ENCODE measurements around the gene PLEKHG5.
"Not testable (repeated sequence)": the region's sequence is repeated elsewhere in the genome, so short reads cannot be mapped to it uniquely, and the experiment has no call there.

The PLEKHG5 gene

GRCh38 chr1:6493834-6494223 lies 2.4 kb upstream of the PLEKHG5 start:
- not testable (repeated sequence) for H3K4me3 ChIP-seq (ENCODE audit: low read length); H3K27ac ChIP-seq (ENCODE audit: low read length); H3K9me3 ChIP-seq (ENCODE audit: insufficient read depth, low read depth, low read length); H3K9ac ChIP-seq (ENCODE audit: low read depth, low read length); H3K36me3 ChIP-seq (ENCODE audit: insufficient read depth, low read depth, low read length)
- Histone ChIP-seq H3K27me3 (ENCODE audit: insufficient read depth, low read length) (peaks cover 31% of the 10 kb centered on the region), H3K4me1 (ENCODE audit: insufficient read depth, low read length) (peaks cover 22% of the 10 kb centered on the region; the same call in 1 of the 2 replicates)

- Histone ChIP-seq H3K4me3 (ENCODE audit: low read length) (peak overlapping the region; percentile 88; the same call in 1 of the 2 replicates), H3K9me3 (ENCODE audit: insufficient read depth, low read depth, low read length) (no peaks in the 10 kb centered on the region), H3K27ac (ENCODE audit: low read length) (no peak overlapping the region), H3K9ac (ENCODE audit: low read depth, low read length) (no peak overlapping the region), H3K36me3 (ENCODE audit: insufficient read depth, low read depth, low read length) (no peaks in the 10 kb centered on the region), H3K4me1 (ENCODE audit: insufficient read depth, low read length) (peaks cover 22% of the 10 kb centered on the region; the same call in 1 of the 2 replicates), H3K27me3 (ENCODE audit: insufficient read depth, low read length) (peaks cover 16% of the 10 kb centered on the region)
Observed at GRCh38 chr1:6491966-6492365, 499 bp upstream of the PLEKHG5 start.

- peak overlapping the region; percentile 79; the same call in 1 of the 2 replicates for H3K9ac ChIP-seq (ENCODE audit: low read depth, low read length)
- peaks cover 10% of the 10 kb centered on the region for H3K27me3 ChIP-seq (ENCODE audit: insufficient read depth, low read length)
- H3K4me3 ChIP-seq (ENCODE audit: low read length) = peak overlapping the region; percentile 88
- peaks cover 20% of the 10 kb centered on the region; the same call in 1 of the 2 replicates for H3K4me1 ChIP-seq (ENCODE audit: insufficient read depth, low read length)
- no peak overlapping the region for H3K27ac ChIP-seq (ENCODE audit: low read length)
- no peaks in the 10 kb centered on the region for H3K9me3 ChIP-seq (ENCODE audit: insufficient read depth, low read depth, low read length)
- no peaks in the 10 kb centered on the region for H3K36me3 ChIP-seq (ENCODE audit: insufficient read depth, low read depth, low read length)
Observed at GRCh38 chr1:6491081-6491449, 402 bp downstream of the PLEKHG5 start.

GRCh38 chr1:6490181-6491080 lies 1.0 kb downstream of the PLEKHG5 start:
- peaks cover 7% of the 10 kb centered on the region; the same call in 1 of the 2 replicates for H3K27me3 ChIP-seq (ENCODE audit: insufficient read depth, low read length)
- H3K4me3 ChIP-seq (ENCODE audit: low read length) = peak overlapping the region; percentile 88
- H3K36me3 ChIP-seq (ENCODE audit: insufficient read depth, low read depth, low read length) = no peaks in the 10 kb centered on the region
- peak overlapping the region; percentile 79; the same call in 1 of the 2 replicates for H3K9ac ChIP-seq (ENCODE audit: low read depth, low read length)
- peaks cover 15% of the 10 kb centered on the region; the same call in 1 of the 2 replicates for H3K4me1 ChIP-seq (ENCODE audit: insufficient read depth, low read length)
- H3K9me3 ChIP-seq (ENCODE audit: insufficient read depth, low read depth, low read length) = no peaks in the 10 kb centered on the region
- H3K27ac ChIP-seq (ENCODE audit: low read length) = no peak overlapping the region

GRCh38 chr1:6489799-6490180 lies 1.7 kb downstream of the PLEKHG5 start:
- Histone ChIP-seq H3K27ac (ENCODE audit: low read length) (no peak overlapping the region), H3K27me3 (ENCODE audit: insufficient read depth, low read length) (peaks cover 11% of the 10 kb centered on the region; the same call in 1 of the 2 replicates), H3K9me3 (ENCODE audit: insufficient read depth, low read depth, low read length) (no peaks in the 10 kb centered on the region), H3K9ac (ENCODE audit: low read depth, low read length) (peak overlapping the region; percentile 79; the same call in 1 of the 2 replicates), H3K4me3 (ENCODE audit: low read length) (peak overlapping the region; percentile 88), H3K36me3 (ENCODE audit: insufficient read depth, low read depth, low read length) (no peaks in the 10 kb centered on the region), H3K4me1 (ENCODE audit: insufficient read depth, low read length) (peaks cover 13% of the 10 kb centered on the region; the same call in 1 of the 2 replicates)

DNA sequence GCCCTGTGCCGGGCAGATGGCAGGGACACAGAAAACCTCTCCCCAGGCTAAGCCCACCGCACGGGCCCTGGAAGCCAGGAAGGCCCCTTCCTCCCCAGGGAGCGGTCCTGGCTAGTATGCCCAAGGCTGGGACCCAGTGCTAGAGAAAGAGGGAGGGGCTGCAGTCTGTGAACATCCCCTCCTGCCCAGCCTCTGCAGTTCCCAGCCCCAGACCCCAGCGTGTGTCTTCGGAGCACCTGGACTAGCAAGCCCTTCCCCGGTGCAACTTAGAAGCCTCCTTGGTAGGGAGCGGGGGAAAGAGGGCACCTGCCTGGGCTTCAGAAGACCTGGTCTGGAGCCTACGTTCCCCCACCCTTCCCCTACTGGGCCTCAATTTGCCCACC lies 2.1 kb downstream of the PLEKHG5 start:
- Histone ChIP-seq H3K4me1 (ENCODE audit: insufficient read depth, low read length) (peaks cover 16% of the 10 kb centered on the region; the same call in 1 of the 2 replicates), H3K27ac (ENCODE audit: low read length) (no peak overlapping the region), H3K9ac (ENCODE audit: low read depth, low read length) (no peak overlapping the region), H3K9me3 (ENCODE audit: insufficient read depth, low read depth, low read length) (no peaks in the 10 kb centered on the region), H3K4me3 (ENCODE audit: low read length) (no peak overlapping the region), H3K36me3 (ENCODE audit: insufficient read depth, low read depth, low read length) (no peaks in the 10 kb centered on the region), H3K27me3 (ENCODE audit: insufficient read depth, low read length) (peaks cover 15% of the 10 kb centered on the region)

- Histone ChIP-seq H3K4me3 (ENCODE audit: low read length) (no peak overlapping the region), H3K9me3 (ENCODE audit: insufficient read depth, low read depth, low read length) (no peaks in the 10 kb centered on the region), H3K4me1 (ENCODE audit: insufficient read depth, low read length) (peaks cover 16% of the 10 kb centered on the region; the same call in 1 of the 2 replicates), H3K36me3 (ENCODE audit: insufficient read depth, low read depth, low read length) (no peaks in the 10 kb centered on the region), H3K9ac (ENCODE audit: low read depth, low read length) (no peak overlapping the region), H3K27ac (ENCODE audit: low read length) (no peak overlapping the region), H3K27me3 (ENCODE audit: insufficient read depth, low read length) (peaks cover 20% of the 10 kb centered on the region)
Observed at GRCh38 chr1:6488602-6489382, 2.7 kb downstream of the PLEKHG5 start.

- H3K4me1 ChIP-seq (ENCODE audit: insufficient read depth, low read length) = peaks cover 16% of the 10 kb centered on the region; the same call in 1 of the 2 replicates
Observed at GRCh38 chr1:6487804-6488484, 3.5 kb downstream of the PLEKHG5 start.

DNA sequence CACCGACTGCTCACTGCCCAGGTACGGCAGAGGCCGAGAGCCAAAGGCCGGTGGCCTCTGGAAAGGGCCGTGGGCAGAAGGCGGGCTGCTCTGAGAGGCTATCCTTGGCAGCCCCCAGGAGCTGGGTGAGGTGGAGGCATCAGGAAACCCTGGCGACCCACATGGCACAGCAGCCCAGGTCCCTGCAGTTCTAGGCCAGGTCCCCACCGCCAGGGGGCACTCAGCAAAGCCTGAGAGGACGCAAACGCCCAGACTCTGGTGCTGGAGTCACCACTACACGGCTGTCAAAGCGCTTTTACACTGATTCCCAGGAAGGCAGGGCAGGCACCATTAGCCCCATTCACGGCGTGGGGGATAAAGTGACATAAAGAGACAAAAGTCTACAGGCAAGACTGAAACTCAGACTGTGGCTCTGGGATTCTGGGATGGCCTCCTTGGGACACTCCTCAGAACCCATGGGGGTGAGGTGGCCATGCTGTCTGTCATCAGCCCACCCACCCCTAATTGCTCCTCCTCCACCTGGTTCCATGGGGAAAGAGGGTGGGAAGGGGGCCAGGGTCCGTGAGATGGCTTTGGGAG lies 4.9 kb downstream of the PLEKHG5 start:
- H3K4me3 ChIP-seq (ENCODE audit: low read length) = peak overlapping the region; percentile 68
- no peak overlapping the region for H3K27ac ChIP-seq (ENCODE audit: low read length)
- peaks cover 13% of the 10 kb centered on the region; the same call in 1 of the 2 replicates for H3K4me1 ChIP-seq (ENCODE audit: insufficient read depth, low read length)
- no peaks in the 10 kb centered on the region for H3K36me3 ChIP-seq (ENCODE audit: insufficient read depth, low read depth, low read length)
- H3K9ac ChIP-seq (ENCODE audit: low read depth, low read length) = no peak overlapping the region; the same call in 1 of the 2 replicates
- no peaks in the 10 kb centered on the region for H3K9me3 ChIP-seq (ENCODE audit: insufficient read depth, low read depth, low read length)
- peaks cover 20% of the 10 kb centered on the region for H3K27me3 ChIP-seq (ENCODE audit: insufficient read depth, low read length)

More at GRCh38 chr1:6487804-6488484, 3.5 kb downstream of the PLEKHG5 start:
- Histone ChIP-seq H3K27ac (ENCODE audit: low read length) (no peak overlapping the region), H3K9ac (ENCODE audit: low read depth, low read length) (no peak overlapping the region), H3K27me3 (ENCODE audit: insufficient read depth, low read length) (peaks cover 20% of the 10 kb centered on the region), H3K36me3 (ENCODE audit: insufficient read depth, low read depth, low read length) (no peaks in the 10 kb centered on the region), H3K4me3 (ENCODE audit: low read length) (no peak overlapping the region), H3K9me3 (ENCODE audit: insufficient read depth, low read depth, low read length) (no peaks in the 10 kb centered on the region)

- H3K9ac ChIP-seq (ENCODE audit: low read depth, low read length) = peak overlapping the region; percentile 73; the same call in 1 of the 2 replicates
- peak overlapping the region; percentile 68 for H3K4me3 ChIP-seq (ENCODE audit: low read length)
- H3K4me1 ChIP-seq (ENCODE audit: insufficient read depth, low read length) = peaks cover 6% of the 10 kb centered on the region; the same call in 1 of the 2 replicates
- no peak overlapping the region for H3K27ac ChIP-seq (ENCODE audit: low read length)
- H3K36me3 ChIP-seq (ENCODE audit: insufficient read depth, low read depth, low read length) = no peaks in the 10 kb centered on the region
- H3K27me3 ChIP-seq (ENCODE audit: insufficient read depth, low read length) = peaks cover 20% of the 10 kb centered on the region
- H3K9me3 ChIP-seq (ENCODE audit: insufficient read depth, low read depth, low read length) = no peaks in the 10 kb centered on the region
Observed at GRCh38 chr1:6485168-6486101, 6.0 kb downstream of the PLEKHG5 start.
